Fibroblast of skin of right biceps (primary cell): ENCODE results near the gene CSTPP1.
"Not testable (repeated sequence)": the region's sequence is repeated elsewhere in the genome, so short reads cannot be mapped to it uniquely, and the experiment has no call there.

Source experiments
- DNase-seq: peaks from one replicate; pipeline ENCODE4 v3.0.0-alpha.2; 2013

CSTPP1 gene

DNA sequence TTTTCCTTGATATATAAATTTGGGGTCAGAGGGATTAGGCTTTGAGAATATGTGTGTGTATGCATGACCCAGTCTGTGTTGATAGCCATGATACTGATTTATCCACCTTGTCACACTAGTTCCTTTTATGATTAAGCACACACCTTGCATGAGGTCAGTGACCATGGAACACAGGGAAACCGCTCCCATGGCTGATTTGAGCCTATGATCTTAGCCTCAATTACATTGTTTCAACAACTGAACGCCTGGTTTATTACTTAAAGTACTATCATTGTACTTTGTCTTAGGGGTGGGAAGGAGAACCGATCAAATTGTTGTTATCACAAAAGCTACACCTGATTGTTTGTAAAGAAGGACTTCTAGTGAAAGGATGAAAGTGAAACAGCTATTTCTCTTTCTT is 169.4 kb downstream of the CSTPP1 start:
- no peak for DNase-seq

- no peak for DNase-seq
These were observed 170.3 kb downstream of the CSTPP1 start for GRCh38 chr11:47106798-47107411.

- no peak for DNase-seq
These were observed 171.2 kb downstream of the CSTPP1 start for GRCh38 chr11:47107744-47108143.

DNA sequence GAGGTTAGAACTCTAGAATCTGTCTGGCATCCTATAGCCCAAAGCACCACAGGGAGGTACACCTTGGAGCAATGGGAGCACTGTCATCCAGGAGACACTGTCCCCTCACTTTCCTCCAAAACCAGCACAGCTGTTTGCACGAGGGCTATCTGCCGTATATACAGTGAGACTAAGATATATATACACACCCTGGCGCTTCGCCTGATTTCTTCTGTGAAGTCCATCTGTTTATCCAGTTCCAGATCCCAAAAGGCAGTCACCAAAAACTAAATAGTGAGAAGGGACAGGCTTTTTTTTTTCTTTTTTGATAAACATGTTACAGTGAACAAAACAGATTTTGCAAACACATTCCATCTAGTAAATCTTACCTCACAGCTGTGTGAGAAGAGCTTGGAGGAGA is 171.7 kb downstream of the CSTPP1 start:
- DNase-seq = no peak

DNA sequence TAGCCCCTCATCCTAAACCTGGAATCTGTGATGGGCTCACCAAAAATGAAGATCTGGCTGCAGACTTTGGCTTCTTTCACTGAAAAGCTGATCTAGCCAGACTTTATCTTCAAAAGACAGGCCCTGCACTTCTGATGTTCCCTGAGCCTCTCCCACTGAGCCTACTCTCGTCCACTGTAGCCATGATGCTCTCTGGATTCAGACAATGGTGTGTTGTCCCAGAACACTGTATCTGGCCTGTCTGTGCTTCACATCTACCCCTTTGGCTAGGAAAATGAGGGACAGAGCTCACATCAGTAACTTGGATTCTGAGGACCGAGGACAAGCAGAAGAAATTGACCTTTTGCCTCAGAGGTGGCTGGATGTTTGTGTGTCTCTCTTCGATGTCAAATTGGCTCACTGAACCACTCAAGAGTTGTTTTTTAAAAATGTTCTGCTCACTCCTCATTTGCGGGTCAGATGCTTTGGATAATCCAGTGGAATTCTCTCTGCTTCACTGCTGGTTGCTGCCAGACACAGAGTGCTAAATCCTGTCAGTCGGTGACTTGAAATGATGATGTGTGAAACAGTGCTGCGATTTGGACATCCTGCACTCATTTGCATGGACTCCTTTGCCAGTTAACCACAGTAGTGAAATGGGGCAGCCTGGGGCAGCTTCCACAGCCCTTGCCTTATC is 172.6 kb downstream of the CSTPP1 start:
- DNase-seq = no peak

DNA sequence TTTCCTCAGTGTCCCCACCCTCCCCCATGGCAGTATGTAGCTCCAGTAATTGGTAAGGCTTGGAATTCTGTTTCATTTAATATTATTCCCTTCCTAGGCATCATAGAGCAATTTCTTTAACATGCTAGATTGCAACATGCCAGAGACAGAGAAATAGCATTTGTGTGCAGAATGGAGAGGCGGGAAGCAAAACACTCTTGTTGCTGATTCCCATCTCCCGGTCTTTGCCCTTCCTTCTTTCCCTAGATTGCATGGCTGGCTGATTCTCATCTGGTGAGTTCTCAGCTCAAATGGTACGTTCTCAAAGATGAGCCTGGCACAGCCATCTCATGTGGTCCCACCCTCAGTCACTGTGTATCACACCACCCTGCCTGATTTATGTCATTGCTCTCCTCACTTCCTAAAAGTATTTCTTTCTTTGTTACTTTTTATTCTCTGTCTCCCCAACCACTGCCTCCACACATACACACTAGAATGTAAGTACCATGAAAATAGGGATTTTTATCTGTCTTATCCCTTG is 173.2 kb downstream of the CSTPP1 start:
- no peak for DNase-seq

DNA sequence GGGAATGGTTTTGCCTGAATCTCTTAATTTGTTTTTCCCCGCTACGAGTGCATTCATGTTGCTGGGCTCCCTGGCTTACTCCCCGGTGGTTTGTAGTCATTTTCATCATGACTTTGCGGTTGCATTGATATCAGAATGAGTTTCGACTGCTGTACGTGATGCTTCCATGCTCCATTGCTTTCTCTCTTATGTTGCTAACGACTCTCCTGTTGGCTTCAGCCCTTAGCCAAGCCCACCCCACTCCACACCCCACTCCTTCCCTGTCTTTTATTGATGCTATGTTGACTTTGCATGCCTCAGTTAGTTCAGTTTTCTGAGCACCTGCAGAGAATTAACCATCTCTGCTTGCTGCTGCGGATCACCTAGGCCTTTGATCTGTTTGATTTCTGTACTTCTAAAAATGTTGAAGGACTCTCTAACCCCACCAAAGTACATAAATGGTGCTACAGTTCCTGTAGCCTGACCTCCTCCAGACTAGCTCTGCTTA is 174.8 kb downstream of the CSTPP1 start:
- no peak for DNase-seq

DNA sequence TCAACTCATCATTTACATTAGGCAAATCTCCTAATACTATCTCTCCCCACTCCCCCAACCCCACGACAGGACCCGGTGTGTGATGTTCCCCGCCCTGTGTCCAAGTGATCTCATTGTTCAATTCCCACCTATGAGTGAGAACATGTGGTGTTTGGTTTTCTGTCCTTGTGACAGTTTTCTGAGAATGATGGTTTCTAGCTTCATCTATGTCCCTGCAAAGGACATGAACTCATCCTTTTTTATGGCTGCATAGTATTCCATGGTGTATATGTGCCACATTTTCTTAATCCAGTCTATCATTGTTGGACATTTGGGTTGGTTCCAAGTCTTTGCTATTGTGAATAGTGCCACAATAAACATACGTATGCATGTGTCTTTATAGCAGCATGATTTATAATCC is 176.4 kb downstream of the CSTPP1 start:
- not testable (repeated sequence) for DNase-seq

DNA sequence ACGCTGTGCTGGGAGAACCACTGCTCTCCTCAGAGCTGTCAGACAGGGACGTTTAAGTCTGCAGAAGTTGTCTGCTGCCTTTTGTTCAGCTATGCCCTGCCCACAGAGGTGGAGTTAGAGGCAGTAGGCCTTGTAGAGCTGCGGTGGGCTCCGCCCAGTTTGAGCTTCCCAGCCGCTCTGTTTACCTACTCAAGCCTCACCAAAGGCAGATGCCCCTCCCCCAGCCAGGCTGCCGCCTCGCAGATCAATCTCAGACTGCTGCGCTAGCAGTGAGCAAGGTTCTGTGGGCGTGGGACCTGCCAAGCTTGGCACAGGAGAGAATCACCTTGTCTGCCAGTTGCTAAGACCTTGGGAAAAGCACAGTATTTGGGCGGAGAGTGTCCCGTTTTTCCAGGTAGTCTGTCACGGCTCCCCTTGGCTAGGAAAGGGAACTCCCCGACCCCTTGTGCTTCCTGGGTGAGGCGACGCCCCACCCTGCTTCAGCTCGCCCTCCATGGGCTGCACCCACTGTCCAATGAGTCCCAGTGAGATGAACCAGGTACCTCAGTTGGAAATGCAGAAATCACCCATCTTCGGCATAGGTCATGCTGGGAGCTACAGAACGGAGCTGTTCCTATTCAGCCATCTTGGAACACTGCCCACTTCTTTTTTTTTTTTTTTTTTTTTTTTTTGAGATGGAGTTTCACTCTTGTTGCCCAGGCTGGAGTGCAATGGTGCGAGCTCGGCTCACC is 182.6 kb downstream of the CSTPP1 start:
- DNase-seq = not testable (repeated sequence)

- no peak for DNase-seq
These were observed 184.5 kb downstream of the CSTPP1 start for GRCh38 chr11:47121056-47121455.

- no peak for DNase-seq
These were observed 185.2 kb downstream of the CSTPP1 start for GRCh38 chr11:47121731-47122130.

DNA sequence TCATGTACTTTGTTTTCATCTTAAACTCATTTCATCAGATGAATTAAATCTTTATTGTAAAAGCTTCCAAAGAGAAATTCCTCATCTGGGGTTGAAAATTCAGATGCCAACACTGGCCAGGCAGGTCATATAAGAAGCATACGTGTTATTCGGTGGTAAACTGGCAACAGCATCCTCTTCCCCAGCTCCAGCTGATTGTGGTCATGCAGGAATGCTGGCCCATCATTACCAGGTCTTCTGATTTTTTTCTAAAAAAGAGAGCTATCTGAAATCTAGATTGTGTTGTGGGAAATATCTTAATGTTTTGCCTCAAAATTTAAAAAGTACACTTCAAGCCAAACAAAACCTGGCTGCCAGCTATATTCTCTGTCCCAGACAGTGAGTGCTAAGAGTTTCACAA is 186.5 kb downstream of the CSTPP1 start:
- DNase-seq = no peak

DNA sequence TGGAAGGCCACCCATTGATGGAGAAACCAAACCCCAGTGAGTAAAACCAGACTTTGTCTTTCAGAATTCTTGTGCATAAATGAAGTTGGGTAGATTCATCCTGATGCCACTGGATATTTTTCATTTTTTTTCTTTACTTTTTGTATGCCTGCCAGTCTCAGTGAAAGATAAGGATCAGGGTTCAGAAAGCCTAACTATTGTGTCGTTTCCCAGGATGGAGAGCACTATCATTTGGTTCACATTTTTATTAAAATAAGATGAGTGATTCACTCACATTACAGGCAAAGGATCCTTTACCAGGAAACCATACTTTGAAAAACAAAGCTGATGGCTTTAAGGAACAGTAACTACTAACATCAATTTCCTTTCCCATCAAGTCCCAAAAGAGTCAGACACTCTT is 188.1 kb downstream of the CSTPP1 start:
- peak; percentile 15 for DNase-seq

GRCh38 chr11:47125083-47125482 is 188.5 kb downstream of the CSTPP1 start:
- DNase-seq = no peak

DNA sequence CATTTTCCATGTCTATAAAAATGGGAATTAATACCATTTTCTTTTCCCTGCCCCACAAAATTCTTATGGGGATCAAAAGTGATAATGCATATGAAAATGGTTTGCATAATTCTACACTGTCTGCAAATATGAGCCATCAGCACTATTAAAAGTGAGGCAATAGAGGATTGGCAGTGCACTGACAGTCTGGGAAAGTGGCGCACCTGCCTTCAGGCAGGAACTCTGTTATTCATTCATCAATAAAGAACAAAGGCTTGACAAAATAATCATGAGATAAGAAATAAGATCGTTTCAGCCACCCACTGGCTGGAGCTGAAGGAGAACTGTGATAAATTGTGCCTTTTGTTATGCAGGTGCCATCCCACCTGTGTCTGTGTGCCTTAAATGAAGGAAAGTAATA is 190.7 kb downstream of the CSTPP1 start:
- no peak for DNase-seq

DNA sequence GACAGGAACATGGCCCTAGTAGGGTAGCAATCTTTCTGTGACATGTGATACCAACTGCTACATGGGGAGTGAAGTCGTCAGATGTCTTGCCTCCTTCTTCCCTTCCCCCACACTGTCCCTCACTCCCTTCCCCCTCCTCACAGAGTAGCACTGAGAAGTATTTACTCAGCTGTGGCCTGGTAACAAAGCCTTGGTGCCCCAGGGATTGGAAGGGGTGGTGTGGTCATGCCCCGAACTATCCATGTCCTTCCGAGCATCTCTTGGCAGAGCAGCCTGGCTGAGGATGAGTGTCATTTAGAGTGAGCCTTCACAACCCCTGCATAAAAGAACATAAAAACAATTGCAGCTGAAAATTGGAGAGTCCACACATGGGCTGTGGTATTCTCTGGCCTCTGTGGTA is 194.0 kb downstream of the CSTPP1 start:
- no peak for DNase-seq

DNA sequence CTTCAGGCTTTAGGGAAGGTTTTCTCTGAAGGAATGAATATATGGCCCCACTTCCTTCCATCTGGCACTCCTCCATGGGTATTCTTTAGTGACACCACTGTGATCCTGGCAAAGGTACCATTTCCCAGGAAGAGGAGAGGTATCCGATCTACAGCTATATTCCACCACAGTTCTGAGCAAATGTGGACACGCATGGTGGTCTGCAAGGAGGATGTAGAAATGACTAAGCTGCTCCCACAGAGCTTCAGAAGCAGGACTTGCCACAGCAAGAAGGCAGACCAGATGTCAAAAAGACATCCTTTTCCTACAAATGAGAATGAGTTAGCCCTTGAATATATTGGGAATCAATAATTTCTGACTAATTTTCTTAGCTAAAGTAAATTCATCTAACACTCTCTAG is 194.6 kb downstream of the CSTPP1 start:
- DNase-seq = no peak

DNA sequence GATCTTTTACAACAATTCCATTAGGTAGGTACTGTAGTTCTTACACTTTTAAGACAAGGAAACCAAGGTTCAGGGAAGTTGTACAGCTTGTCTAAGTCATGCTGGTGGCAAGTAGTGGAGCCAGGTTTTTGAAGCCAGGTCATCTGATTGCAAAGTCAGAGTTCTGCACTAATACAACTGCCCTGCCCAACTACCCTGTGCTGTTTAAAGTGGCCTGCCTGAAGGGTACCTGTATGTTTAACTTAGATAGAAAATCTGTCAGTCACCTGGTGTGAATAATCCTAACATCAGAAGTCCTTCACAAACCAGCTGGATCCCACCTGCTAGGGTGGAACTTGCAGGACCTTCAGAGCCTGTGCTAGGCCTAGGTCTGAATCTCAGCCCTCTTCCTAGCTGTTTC is 195.9 kb downstream of the CSTPP1 start:
- no peak for DNase-seq

DNA sequence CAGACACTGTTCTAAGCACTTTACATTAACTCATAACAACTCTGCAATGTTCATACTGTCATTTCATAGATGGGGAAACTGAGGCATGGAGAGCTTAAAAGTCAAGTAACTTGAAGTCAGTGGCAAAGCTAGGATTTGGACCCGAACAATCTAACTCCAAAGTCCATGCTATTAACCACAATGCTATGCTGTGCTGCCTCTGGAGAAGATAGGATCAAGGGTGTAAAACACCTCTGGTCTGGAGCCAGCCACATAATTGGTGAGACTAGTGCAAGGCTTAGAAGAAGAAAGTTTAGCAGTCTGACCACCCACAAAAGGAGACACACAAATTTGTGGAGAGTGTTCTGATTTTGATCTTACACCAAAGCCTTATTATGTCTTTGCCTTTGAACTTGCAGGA is 196.4 kb downstream of the CSTPP1 start:
- no peak for DNase-seq

GRCh38 chr11:47136327-47136726 is 199.8 kb downstream of the CSTPP1 start:
- DNase-seq = peak; percentile 34

DNA sequence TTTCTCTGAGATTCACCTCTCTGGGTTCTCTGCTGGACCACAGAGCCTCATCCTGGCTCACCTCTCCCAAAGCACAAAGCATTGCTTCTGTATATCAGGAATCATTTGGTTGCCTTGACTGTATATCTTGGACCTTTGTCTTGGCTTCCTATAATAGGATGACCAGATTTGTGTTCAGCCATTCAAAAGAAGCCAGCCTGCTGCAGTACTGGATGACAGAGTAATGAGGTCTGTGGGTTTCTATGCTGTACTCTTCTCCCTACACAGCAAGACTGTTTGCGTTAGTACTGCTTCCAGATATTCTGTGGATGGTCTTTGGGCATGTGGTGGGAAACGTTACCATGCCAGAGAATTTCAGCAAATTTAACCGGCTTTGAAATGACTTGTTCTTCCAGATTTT is 200.4 kb downstream of the CSTPP1 start:
- no peak for DNase-seq

DNA sequence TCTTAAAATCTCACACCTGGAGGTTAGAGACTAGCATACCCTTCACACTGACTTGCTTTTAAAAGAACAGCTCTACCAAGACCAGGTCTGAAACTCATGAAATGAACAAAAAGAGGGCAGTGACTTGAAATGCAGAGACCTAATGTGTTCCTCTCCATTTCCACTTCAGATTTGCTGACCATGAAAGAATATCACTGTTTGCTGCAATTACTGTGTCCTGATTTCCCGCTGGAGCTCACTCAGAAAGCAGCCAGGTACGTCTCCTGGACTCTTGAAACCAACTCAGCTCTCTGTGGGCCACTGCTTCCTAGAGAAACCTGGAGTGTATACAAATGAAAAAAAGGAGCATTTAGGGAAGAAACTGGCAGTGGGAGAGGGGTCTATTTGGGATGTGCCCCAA is 200.9 kb downstream of the CSTPP1 start:
- DNase-seq = no peak

DNA sequence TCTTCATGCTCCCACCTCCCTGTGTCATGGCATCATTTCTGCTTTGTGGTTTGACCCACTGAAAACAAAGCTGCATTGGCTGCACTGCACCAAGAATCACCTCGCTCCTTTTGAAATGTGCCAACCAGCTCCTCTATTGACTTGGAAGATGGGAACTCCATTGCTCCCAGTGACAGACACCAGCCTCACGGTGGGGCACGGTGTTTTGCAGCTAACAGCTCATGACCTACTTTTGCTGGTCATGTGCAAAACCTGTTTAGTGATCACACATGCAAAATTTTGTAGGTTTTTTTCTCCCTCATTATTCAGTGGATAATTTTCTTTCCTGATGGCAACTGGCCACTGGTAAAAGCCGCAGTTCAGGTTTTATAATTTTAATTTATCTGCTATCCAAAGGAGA is 203.3 kb downstream of the CSTPP1 start:
- no peak for DNase-seq

GRCh38 chr11:47143322-47143721 is 206.8 kb downstream of the CSTPP1 start:
- peak; percentile 73 for DNase-seq
